Measurements from ENCODE around the gene KCNK5.

The KCNK5 gene

GRCh38 chr6:39218868-39219567 is 10.3 kb downstream of the KCNK5 start:
- no peaks in the 10 kb centered on the region for H3K36me3 ChIP-seq (ENCODE audit: control insufficient read depth, insufficient read depth, low read length)
- no peak overlapping the region for H3K4me3 ChIP-seq (ENCODE audit: insufficient read depth, low read depth, low read length)
- 79% methylated on average over 5 of the region's 5 CpGs for WGBS, 2 experiments
- H3K4me1 ChIP-seq (ENCODE audit: control insufficient read depth, insufficient read depth, low read length), result peaks cover 5% of the 10 kb centered on the region
- no peaks in the 10 kb centered on the region for H3K9me3 ChIP-seq (ENCODE audit: control insufficient read depth, low read length)
- no peak overlapping the region for H3K27ac ChIP-seq (ENCODE audit: insufficient read depth, low read depth, low read length, poor library complexity, severe bottlenecking)
- no peaks in the 10 kb centered on the region for H3K27me3 ChIP-seq (ENCODE audit: control insufficient read depth, insufficient read depth, low read length, poor library complexity, severe bottlenecking)

DNA sequence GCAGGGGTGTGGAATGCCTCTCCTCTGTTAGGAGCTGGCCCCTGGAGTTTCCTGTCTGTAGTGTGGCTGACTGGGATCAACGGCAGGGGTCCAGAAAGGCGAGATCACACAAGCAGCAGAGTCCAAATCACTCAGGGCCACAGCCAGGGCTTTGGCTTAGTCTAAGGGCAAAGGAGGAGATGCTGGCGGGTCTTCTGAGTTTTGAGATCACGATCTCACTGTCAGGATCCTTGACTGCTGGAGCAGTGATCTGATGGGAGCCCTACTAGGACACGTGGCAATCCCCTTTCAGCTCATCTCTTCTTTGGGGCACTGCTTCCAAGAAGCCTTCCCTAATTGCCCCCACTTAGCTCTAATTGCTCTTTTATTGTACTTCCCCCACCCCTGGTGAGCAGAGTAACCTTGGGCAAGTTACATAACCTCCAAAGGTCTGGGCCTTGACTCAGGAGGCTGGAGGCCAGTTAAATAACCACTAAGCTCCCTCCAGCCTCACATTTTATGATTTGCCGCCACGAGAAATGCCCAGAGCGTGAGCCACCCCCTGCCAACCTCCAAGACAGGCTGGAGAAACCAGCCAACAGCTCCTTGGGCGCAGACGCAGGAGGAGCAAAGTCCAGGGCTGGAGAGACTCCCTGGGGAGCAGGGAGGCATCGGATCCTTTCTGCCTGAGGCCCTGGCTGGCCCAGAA is 12.0 kb downstream of the KCNK5 start:
- no peak overlapping the region for H3K27ac ChIP-seq (ENCODE audit: insufficient read depth, low read depth, low read length, poor library complexity, severe bottlenecking)
- WGBS, 2 experiments, result 79 to 80% methylated on average over 11 of the region's 11 CpGs
- no peaks in the 10 kb centered on the region for H3K27me3 ChIP-seq (ENCODE audit: control insufficient read depth, insufficient read depth, low read length, poor library complexity, severe bottlenecking)
- H3K9me3 ChIP-seq (ENCODE audit: control insufficient read depth, low read length), result no peaks in the 10 kb centered on the region
- H3K36me3 ChIP-seq (ENCODE audit: control insufficient read depth, insufficient read depth, low read length), result no peaks in the 10 kb centered on the region
- H3K4me3 ChIP-seq (ENCODE audit: insufficient read depth, low read depth, low read length), result no peak overlapping the region
- peaks cover 5% of the 10 kb centered on the region for H3K4me1 ChIP-seq (ENCODE audit: control insufficient read depth, insufficient read depth, low read length)

- no peaks in the 10 kb centered on the region for H3K36me3 ChIP-seq (ENCODE audit: control insufficient read depth, insufficient read depth, low read length)
- no peaks in the 10 kb centered on the region for H3K27me3 ChIP-seq (ENCODE audit: control insufficient read depth, insufficient read depth, low read length, poor library complexity, severe bottlenecking)
- no peak overlapping the region for H3K27ac ChIP-seq (ENCODE audit: insufficient read depth, low read depth, low read length, poor library complexity, severe bottlenecking)
- no peaks in the 10 kb centered on the region for H3K9me3 ChIP-seq (ENCODE audit: control insufficient read depth, low read length)
- 73 to 79% methylated on average over 10 of the region's 10 CpGs for WGBS, 2 experiments
- H3K4me1 ChIP-seq (ENCODE audit: control insufficient read depth, insufficient read depth, low read length), result peaks cover 5% of the 10 kb centered on the region
- no peak overlapping the region for H3K4me3 ChIP-seq (ENCODE audit: insufficient read depth, low read depth, low read length)
Measured at GRCh38 chr6:39215640-39216158, 13.6 kb downstream of the KCNK5 start.

DNA sequence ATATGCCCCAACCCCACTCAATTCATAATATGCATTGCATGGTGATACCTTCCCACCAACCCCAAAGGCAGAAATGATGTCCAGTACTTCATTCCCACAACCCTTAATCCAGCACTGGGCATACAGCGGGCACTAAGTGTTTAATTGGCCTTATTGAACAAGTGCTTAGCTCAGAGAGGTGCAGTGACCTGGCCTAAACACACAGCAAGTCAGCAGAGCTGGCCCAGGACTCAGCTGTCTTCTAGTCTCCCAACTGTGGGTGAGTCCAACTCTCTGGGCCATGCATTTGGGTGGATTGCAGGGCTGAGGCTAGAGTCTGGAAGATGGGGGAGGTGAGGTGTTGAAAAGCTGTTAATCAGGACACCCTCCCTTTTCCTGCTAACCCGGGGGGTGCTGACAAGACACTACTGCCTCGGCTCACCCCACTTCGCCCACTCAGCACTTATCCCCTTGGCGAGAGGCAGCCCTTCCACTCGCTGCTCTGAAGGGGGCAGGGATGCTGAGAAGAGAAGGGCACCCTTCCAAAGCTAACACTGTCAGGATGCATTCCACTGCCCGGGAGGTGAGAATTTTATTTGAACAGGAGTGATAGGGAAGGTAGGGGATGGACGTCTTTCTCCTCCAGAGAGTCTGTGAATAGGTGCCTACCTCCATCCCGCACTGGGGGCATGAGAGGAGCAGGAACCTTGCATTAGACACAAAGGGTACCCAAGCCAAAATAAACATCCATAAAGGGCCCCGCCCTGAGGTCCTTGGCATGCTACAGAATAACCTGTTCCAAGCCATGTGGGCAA is 14.2 kb downstream of the KCNK5 start:
- Histone ChIP-seq H3K4me1 (ENCODE audit: control insufficient read depth, insufficient read depth, low read length) (peaks cover 7% of the 10 kb centered on the region), H3K9me3 (ENCODE audit: control insufficient read depth, low read length) (no peaks in the 10 kb centered on the region), H3K27ac (ENCODE audit: insufficient read depth, low read depth, low read length, poor library complexity, severe bottlenecking) (no peak overlapping the region), H3K4me3 (ENCODE audit: insufficient read depth, low read depth, low read length) (no peak overlapping the region), H3K36me3 (ENCODE audit: control insufficient read depth, insufficient read depth, low read length) (no peaks in the 10 kb centered on the region), H3K27me3 (ENCODE audit: control insufficient read depth, insufficient read depth, low read length, poor library complexity, severe bottlenecking) (no peaks in the 10 kb centered on the region)
- 82 to 89% methylated on average over 10 of the region's 10 CpGs for WGBS, 2 experiments

GRCh38 chr6:39214120-39214813 is 15.0 kb downstream of the KCNK5 start:
- Histone ChIP-seq H3K27ac (ENCODE audit: insufficient read depth, low read depth, low read length, poor library complexity, severe bottlenecking) (no peak overlapping the region), H3K36me3 (ENCODE audit: control insufficient read depth, insufficient read depth, low read length) (no peaks in the 10 kb centered on the region), H3K4me1 (ENCODE audit: control insufficient read depth, insufficient read depth, low read length) (peaks cover 15% of the 10 kb centered on the region), H3K4me3 (ENCODE audit: insufficient read depth, low read depth, low read length) (no peak overlapping the region), H3K9me3 (ENCODE audit: control insufficient read depth, low read length) (no peaks in the 10 kb centered on the region), H3K27me3 (ENCODE audit: control insufficient read depth, insufficient read depth, low read length, poor library complexity, severe bottlenecking) (no peaks in the 10 kb centered on the region)
- 84% methylated on average over 8 of the region's 8 CpGs for WGBS, 2 experiments

- Histone ChIP-seq H3K9me3 (ENCODE audit: control insufficient read depth, low read length) (no peaks in the 10 kb centered on the region), H3K27ac (ENCODE audit: insufficient read depth, low read depth, low read length, poor library complexity, severe bottlenecking) (no peak overlapping the region), H3K27me3 (ENCODE audit: control insufficient read depth, insufficient read depth, low read length, poor library complexity, severe bottlenecking) (no peaks in the 10 kb centered on the region), H3K4me3 (ENCODE audit: insufficient read depth, low read depth, low read length) (no peak overlapping the region), H3K36me3 (ENCODE audit: control insufficient read depth, insufficient read depth, low read length) (no peaks in the 10 kb centered on the region), H3K4me1 (ENCODE audit: control insufficient read depth, insufficient read depth, low read length) (peaks cover 20% of the 10 kb centered on the region)
- WGBS, 2 experiments, result 93 to 94% methylated on average over 8 of the region's 8 CpGs
Measured at GRCh38 chr6:39213195-39213920, 15.9 kb downstream of the KCNK5 start.

- H3K4me3 ChIP-seq (ENCODE audit: insufficient read depth, low read depth, low read length), result no peak overlapping the region
- no peaks in the 10 kb centered on the region for H3K36me3 ChIP-seq (ENCODE audit: control insufficient read depth, insufficient read depth, low read length)
- H3K27ac ChIP-seq (ENCODE audit: insufficient read depth, low read depth, low read length, poor library complexity, severe bottlenecking), result no peak overlapping the region
- H3K4me1 ChIP-seq (ENCODE audit: control insufficient read depth, insufficient read depth, low read length), result peaks cover 15% of the 10 kb centered on the region
- no peaks in the 10 kb centered on the region for H3K27me3 ChIP-seq (ENCODE audit: control insufficient read depth, insufficient read depth, low read length, poor library complexity, severe bottlenecking)
- no peaks in the 10 kb centered on the region for H3K9me3 ChIP-seq (ENCODE audit: control insufficient read depth, low read length)
- 94 to 95% methylated on average over 10 of the region's 10 CpGs for WGBS, 2 experiments
Measured at GRCh38 chr6:39211183-39211582, 18.1 kb downstream of the KCNK5 start.

DNA sequence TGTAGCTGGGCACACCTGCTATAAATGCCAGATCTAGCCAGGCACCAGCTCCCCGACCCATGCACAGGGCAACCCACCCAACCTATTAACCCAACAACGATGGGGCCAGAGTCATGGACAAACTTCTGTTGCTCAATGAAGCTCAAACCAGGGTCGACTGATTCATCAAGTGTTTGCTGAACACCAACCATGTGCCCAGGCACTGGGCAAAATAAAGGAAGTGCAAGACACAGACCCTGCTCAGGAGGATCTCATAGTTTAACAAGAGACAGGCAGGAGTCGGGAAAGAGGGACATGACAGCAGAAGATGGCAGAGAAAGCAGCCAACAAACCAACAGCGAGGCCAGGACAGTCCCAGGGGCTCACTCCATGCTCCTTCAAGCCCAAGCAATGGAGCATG is 18.8 kb downstream of the KCNK5 start:
- no peaks in the 10 kb centered on the region for H3K36me3 ChIP-seq (ENCODE audit: control insufficient read depth, insufficient read depth, low read length)
- H3K9me3 ChIP-seq (ENCODE audit: control insufficient read depth, low read length), result no peaks in the 10 kb centered on the region
- peaks cover 18% of the 10 kb centered on the region for H3K4me1 ChIP-seq (ENCODE audit: control insufficient read depth, insufficient read depth, low read length)
- H3K27me3 ChIP-seq (ENCODE audit: control insufficient read depth, insufficient read depth, low read length, poor library complexity, severe bottlenecking), result no peaks in the 10 kb centered on the region
- 92 to 93% methylated on average over 5 of the region's 5 CpGs for WGBS, 2 experiments
- H3K27ac ChIP-seq (ENCODE audit: insufficient read depth, low read depth, low read length, poor library complexity, severe bottlenecking), result no peak overlapping the region
- no peak overlapping the region for H3K4me3 ChIP-seq (ENCODE audit: insufficient read depth, low read depth, low read length)

DNA sequence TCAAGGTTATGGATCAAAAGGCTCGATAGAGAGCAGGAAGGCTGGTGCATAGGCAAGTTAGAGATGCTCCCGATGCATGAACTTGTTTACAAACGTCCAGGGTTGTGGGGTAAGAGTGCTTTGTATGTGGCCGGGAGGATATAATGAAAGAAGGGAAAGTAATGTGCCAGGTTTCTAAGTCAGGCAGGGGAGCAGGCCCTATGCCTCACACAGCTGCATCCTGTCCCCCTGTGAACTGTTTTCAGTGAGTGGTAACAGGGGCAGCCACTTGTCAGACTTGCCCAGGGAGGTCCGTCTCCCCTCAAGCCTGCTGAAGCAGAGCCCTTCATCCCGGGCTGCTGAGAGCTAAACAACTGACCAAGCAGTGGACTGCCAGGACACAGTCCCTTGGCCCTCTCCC is 19.4 kb downstream of the KCNK5 start:
- H3K4me1 ChIP-seq (ENCODE audit: control insufficient read depth, insufficient read depth, low read length), result peaks cover 23% of the 10 kb centered on the region
- no peaks in the 10 kb centered on the region for H3K9me3 ChIP-seq (ENCODE audit: control insufficient read depth, low read length)
- 86% methylated on average over 6 of the region's 6 CpGs for WGBS, 2 experiments
- no peak overlapping the region for H3K4me3 ChIP-seq (ENCODE audit: insufficient read depth, low read depth, low read length)
- H3K27ac ChIP-seq (ENCODE audit: insufficient read depth, low read depth, low read length, poor library complexity, severe bottlenecking), result no peak overlapping the region
- H3K27me3 ChIP-seq (ENCODE audit: control insufficient read depth, insufficient read depth, low read length, poor library complexity, severe bottlenecking), result no peaks in the 10 kb centered on the region
- H3K36me3 ChIP-seq (ENCODE audit: control insufficient read depth, insufficient read depth, low read length), result no peaks in the 10 kb centered on the region

Data from ectodermal cell (in vitro differentiated cells).